WTC11 (cell line): ENCODE results near the gene C17orf67.

Source experiments
- ATF1 ChIP-seq: sonication (generic); formaldehyde crosslinking; IDR thresholded peaks from 2 replicates; pipeline ENCODE4 v1.8.1; 2023; ENCODE audit warnings: mild to moderate bottlenecking, moderate library complexity, missing genetic modification reagents
- CREB1 ChIP-seq: sonication (generic); formaldehyde crosslinking; IDR thresholded peaks from 2 replicates; pipeline ENCODE4 v1.8.0; 2023; ENCODE audit warnings: mild to moderate bottlenecking, missing genetic modification reagents
- TF ChIP-seq, protein P1 (sequence below): sonication (generic); formaldehyde crosslinking; IDR thresholded peaks from 2 replicates; pipeline ENCODE4 v1.8.1; 2022; ENCODE audit warnings: low read depth, missing genetic modification reagents, borderline replicate concordance
- TF ChIP-seq, protein P2 (sequence below): fragments of 200-600 bp; IDR thresholded peaks from 2 replicates; pipeline ENCODE4 v1.8.0; 2022; ENCODE audit warnings: antibody characterized with exemption
- TF ChIP-seq, protein P3 (sequence below): sonication (generic); formaldehyde crosslinking; IDR thresholded peaks from 2 replicates; pipeline ENCODE4 v1.8.1; 2023; ENCODE audit warnings: mild to moderate bottlenecking, missing genetic modification reagents

DNA sequence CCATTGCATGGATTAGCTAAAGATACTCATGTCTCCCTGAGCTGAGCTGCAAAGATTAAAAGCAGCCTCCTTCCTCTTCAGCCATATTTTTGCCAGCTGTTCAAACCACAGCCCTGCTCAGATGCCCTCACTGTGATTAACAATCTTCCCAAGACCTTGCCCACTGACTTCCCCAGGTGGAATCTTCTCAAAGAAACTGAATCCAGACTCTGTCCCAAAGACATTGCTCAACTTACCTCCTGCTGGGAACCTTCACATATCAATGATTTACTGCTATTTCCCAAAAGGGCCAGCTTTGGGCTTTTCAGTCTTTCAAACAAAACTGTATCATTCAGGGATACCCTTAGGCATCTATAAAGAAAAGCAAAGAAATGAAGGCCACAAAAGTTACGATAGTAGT lies 9.2 kb downstream of the C17orf67 start:
- TF ChIP-seq, protein P1, sequence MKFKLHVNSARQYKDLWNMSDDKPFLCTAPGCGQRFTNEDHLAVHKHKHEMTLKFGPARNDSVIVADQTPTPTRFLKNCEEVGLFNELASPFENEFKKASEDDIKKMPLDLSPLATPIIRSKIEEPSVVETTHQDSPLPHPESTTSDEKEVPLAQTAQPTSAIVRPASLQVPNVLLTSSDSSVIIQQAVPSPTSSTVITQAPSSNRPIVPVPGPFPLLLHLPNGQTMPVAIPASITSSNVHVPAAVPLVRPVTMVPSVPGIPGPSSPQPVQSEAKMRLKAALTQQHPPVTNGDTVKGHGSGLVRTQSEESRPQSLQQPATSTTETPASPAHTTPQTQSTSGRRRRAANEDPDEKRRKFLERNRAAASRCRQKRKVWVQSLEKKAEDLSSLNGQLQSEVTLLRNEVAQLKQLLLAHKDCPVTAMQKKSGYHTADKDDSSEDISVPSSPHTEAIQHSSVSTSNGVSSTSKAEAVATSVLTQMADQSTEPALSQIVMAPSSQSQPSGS (CRISPR knock-in tag), result no peak
- TF ChIP-seq CREB1 (CRISPR knock-in tag), result no peak
- TF ChIP-seq, protein P2, sequence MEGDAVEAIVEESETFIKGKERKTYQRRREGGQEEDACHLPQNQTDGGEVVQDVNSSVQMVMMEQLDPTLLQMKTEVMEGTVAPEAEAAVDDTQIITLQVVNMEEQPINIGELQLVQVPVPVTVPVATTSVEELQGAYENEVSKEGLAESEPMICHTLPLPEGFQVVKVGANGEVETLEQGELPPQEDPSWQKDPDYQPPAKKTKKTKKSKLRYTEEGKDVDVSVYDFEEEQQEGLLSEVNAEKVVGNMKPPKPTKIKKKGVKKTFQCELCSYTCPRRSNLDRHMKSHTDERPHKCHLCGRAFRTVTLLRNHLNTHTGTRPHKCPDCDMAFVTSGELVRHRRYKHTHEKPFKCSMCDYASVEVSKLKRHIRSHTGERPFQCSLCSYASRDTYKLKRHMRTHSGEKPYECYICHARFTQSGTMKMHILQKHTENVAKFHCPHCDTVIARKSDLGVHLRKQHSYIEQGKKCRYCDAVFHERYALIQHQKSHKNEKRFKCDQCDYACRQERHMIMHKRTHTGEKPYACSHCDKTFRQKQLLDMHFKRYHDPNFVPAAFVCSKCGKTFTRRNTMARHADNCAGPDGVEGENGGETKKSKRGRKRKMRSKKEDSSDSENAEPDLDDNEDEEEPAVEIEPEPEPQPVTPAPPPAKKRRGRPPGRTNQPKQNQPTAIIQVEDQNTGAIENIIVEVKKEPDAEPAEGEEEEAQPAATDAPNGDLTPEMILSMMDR, result no peak
- TF ChIP-seq, protein P3, sequence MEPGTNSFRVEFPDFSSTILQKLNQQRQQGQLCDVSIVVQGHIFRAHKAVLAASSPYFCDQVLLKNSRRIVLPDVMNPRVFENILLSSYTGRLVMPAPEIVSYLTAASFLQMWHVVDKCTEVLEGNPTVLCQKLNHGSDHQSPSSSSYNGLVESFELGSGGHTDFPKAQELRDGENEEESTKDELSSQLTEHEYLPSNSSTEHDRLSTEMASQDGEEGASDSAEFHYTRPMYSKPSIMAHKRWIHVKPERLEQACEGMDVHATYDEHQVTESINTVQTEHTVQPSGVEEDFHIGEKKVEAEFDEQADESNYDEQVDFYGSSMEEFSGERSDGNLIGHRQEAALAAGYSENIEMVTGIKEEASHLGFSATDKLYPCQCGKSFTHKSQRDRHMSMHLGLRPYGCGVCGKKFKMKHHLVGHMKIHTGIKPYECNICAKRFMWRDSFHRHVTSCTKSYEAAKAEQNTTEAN (CRISPR knock-in tag), result no peak
- no peak for TF ChIP-seq ATF1
